ACC112 (cell line): ENCODE measurements around the gene SPOCK1.
"Not testable (repeated sequence)": the region's sequence is repeated elsewhere in the genome, so short reads cannot be mapped to it uniquely, and the experiment has no call there.

Source experiments
- H2AFZ ChIP-seq: fragments of 200-600 bp; sonication (generic); one replicate; pipeline ENCODE4 v1.6.0; 2017; ENCODE audit warnings: antibody characterized with exemption, low read length; ENCODE audit not compliant: unreplicated experiment
- H3K27ac ChIP-seq: fragments of 200-600 bp; sonication (generic); 2 replicates; pipeline ENCODE4 v1.5.1; 2014; ENCODE audit warnings: low read depth, mild to moderate bottlenecking, antibody characterized with exemption, low read length, moderate library complexity
- H3K27me3 ChIP-seq: fragments of 200-600 bp; sonication (generic); 2 replicates; pipeline ENCODE4 v1.6.1; 2014; ENCODE audit warnings: mild to moderate bottlenecking, antibody characterized with exemption, low read length, moderate library complexity, mixed read lengths; ENCODE audit not compliant: insufficient read depth
- H3K36me3 ChIP-seq: fragments of 200-600 bp; sonication (generic); 2 replicates; pipeline ENCODE4 v1.6.1; 2016; ENCODE audit warnings: mild to moderate bottlenecking, antibody characterized with exemption, low read length, moderate library complexity, mixed read lengths; ENCODE audit not compliant: insufficient read depth
- H3K4me1 ChIP-seq: fragments of 200-600 bp; sonication (generic); one replicate; pipeline ENCODE4 v1.6.1; 2016; ENCODE audit warnings: low read length, mixed read lengths; ENCODE audit not compliant: insufficient read depth, unreplicated experiment, control insufficient read depth
- H3K4me3 ChIP-seq: fragments of 200-600 bp; sonication (generic); 2 replicates; pipeline ENCODE4 v1.5.1; 2014; ENCODE audit warnings: mild to moderate bottlenecking, low read depth, low read length
- H3K79me2 ChIP-seq: fragments of 200-600 bp; sonication (generic); one replicate; pipeline ENCODE4 v1.6.0; 2016; ENCODE audit warnings: low read length; ENCODE audit not compliant: control insufficient read depth, unreplicated experiment, insufficient read depth

Gene SPOCK1

GRCh38 chr5:137269274-137269673 lies 229.9 kb downstream of the SPOCK1 start:
- Histone ChIP-seq H3K79me2 (no peaks in the 10 kb centered on the region), H3K4me1 (peaks cover 31% of the 10 kb centered on the region), H3K36me3 (no peaks in the 10 kb centered on the region), H3K27me3 (no peaks in the 10 kb centered on the region), H3K27ac (no peak overlapping the region), H2AFZ (no peak overlapping the region), H3K4me3 (no peak overlapping the region)

GRCh38 chr5:137268646-137269045 lies 230.5 kb downstream of the SPOCK1 start:
- Histone ChIP-seq H3K27ac (no peak overlapping the region), H3K36me3 (no peaks in the 10 kb centered on the region), H3K4me1 (peaks cover 33% of the 10 kb centered on the region), H2AFZ (no peak overlapping the region), H3K4me3 (no peak overlapping the region), H3K27me3 (no peaks in the 10 kb centered on the region), H3K79me2 (no peaks in the 10 kb centered on the region)

- Histone ChIP-seq H3K4me1 (peaks cover 23% of the 10 kb centered on the region), H3K27ac (no peak overlapping the region), H3K4me3 (no peak overlapping the region), H3K27me3 (no peaks in the 10 kb centered on the region), H2AFZ (no peak overlapping the region), H3K79me2 (no peaks in the 10 kb centered on the region), H3K36me3 (no peaks in the 10 kb centered on the region)
Measured at GRCh38 chr5:137266186-137266585, 232.9 kb downstream of the SPOCK1 start.

GRCh38 chr5:137265457-137265856 lies 233.7 kb downstream of the SPOCK1 start:
- no peak overlapping the region for H3K27ac ChIP-seq
- no peaks in the 10 kb centered on the region for H3K79me2 ChIP-seq
- H3K27me3 ChIP-seq, result no peaks in the 10 kb centered on the region

GRCh38 chr5:137264573-137264972 lies 234.6 kb downstream of the SPOCK1 start:
- Histone ChIP-seq H3K4me1 (peaks cover 23% of the 10 kb centered on the region), H3K36me3 (no peaks in the 10 kb centered on the region), H3K4me3 (peak overlapping the region; percentile 11; the same call in 1 of the 2 replicates), H3K79me2 (no peaks in the 10 kb centered on the region), H3K27ac (peak overlapping the region; percentile 51), H2AFZ (no peak overlapping the region), H3K27me3 (no peaks in the 10 kb centered on the region)

More at GRCh38 chr5:137265457-137265856, 233.7 kb downstream of the SPOCK1 start:
- no peaks in the 10 kb centered on the region for H3K36me3 ChIP-seq
- peaks cover 23% of the 10 kb centered on the region for H3K4me1 ChIP-seq
- H2AFZ ChIP-seq, result no peak overlapping the region
- H3K4me3 ChIP-seq, result no peak overlapping the region

- Histone ChIP-seq H3K27ac (peak overlapping the region; percentile 51), H3K4me1 (peaks cover 23% of the 10 kb centered on the region), H2AFZ (no peak overlapping the region), H3K36me3 (no peaks in the 10 kb centered on the region), H3K79me2 (no peaks in the 10 kb centered on the region), H3K4me3 (peak overlapping the region; percentile 11; the same call in 1 of the 2 replicates), H3K27me3 (no peaks in the 10 kb centered on the region)
Measured at GRCh38 chr5:137264041-137264440, 235.1 kb downstream of the SPOCK1 start.

- Histone ChIP-seq H3K36me3 (no peaks in the 10 kb centered on the region), H3K27me3 (no peaks in the 10 kb centered on the region), H3K4me1 (peaks cover 23% of the 10 kb centered on the region), H2AFZ (no peak overlapping the region), H3K4me3 (no peak overlapping the region), H3K79me2 (no peaks in the 10 kb centered on the region), H3K27ac (no peak overlapping the region)
Measured at GRCh38 chr5:137263371-137264005, 235.6 kb downstream of the SPOCK1 start.

- no peak overlapping the region for H3K4me3 ChIP-seq
- no peak overlapping the region for H2AFZ ChIP-seq
- no peaks in the 10 kb centered on the region for H3K79me2 ChIP-seq
- H3K27ac ChIP-seq, result no peak overlapping the region
- no peaks in the 10 kb centered on the region for H3K36me3 ChIP-seq
- H3K27me3 ChIP-seq, result no peaks in the 10 kb centered on the region
- H3K4me1 ChIP-seq, result peaks cover 23% of the 10 kb centered on the region
Measured at GRCh38 chr5:137262818-137263217, 236.3 kb downstream of the SPOCK1 start.

- no peaks in the 10 kb centered on the region for H3K36me3 ChIP-seq
- H2AFZ ChIP-seq, result no peak overlapping the region
- no peak overlapping the region for H3K27ac ChIP-seq
- no peaks in the 10 kb centered on the region for H3K79me2 ChIP-seq
- H3K4me1 ChIP-seq, result peaks cover 23% of the 10 kb centered on the region
- H3K27me3 ChIP-seq, result no peaks in the 10 kb centered on the region
- no peak overlapping the region for H3K4me3 ChIP-seq
Measured at GRCh38 chr5:137260820-137261695, 238.1 kb downstream of the SPOCK1 start.

GRCh38 chr5:137259115-137259514 lies 240.0 kb downstream of the SPOCK1 start:
- peaks cover 13% of the 10 kb centered on the region for H3K4me1 ChIP-seq
- H3K36me3 ChIP-seq, H3K79me2 ChIP-seq: not testable (repeated sequence)

More at GRCh38 chr5:137259115-137259514, 240.0 kb downstream of the SPOCK1 start:
- H3K27ac ChIP-seq, H3K27me3 ChIP-seq, H2AFZ ChIP-seq, H3K4me3 ChIP-seq: not testable (repeated sequence)
